Measurements from ENCODE around the gene SDCBP2.

SDCBP2 gene

GRCh38 chr20:1341561-1342265 lies 12.8 kb upstream of the SDCBP2 start:
- no peak for TF ChIP-seq CTCF (IDR thresholded peaks at IDR 0.05; ENCODE audit: control insufficient read depth, extremely low read depth, insufficient read depth)
- DNase-seq (ENCODE audit: low read depth): no peak
- no peak overlapping the region for H3K4me3 ChIP-seq (ENCODE audit: low read depth, low read length)

- no peak overlapping the region for H3K4me3 ChIP-seq (ENCODE audit: low read depth, low read length)
- no peak for TF ChIP-seq CTCF (IDR thresholded peaks at IDR 0.05; ENCODE audit: control insufficient read depth, extremely low read depth, insufficient read depth)
- no peak for DNase-seq (ENCODE audit: low read depth)
Measured at GRCh38 chr20:1338801-1339200, 9.9 kb upstream of the SDCBP2 start.

GRCh38 chr20:1338096-1338495 lies 9.2 kb upstream of the SDCBP2 start:
- no peak for DNase-seq (ENCODE audit: low read depth)
- no peak overlapping the region for H3K4me3 ChIP-seq (ENCODE audit: low read depth, low read length)
- TF ChIP-seq CTCF (IDR thresholded peaks at IDR 0.05; ENCODE audit: control insufficient read depth, extremely low read depth, insufficient read depth): no peak

GRCh38 chr20:1337441-1337840 lies 8.5 kb upstream of the SDCBP2 start:
- no peak overlapping the region for H3K4me3 ChIP-seq (ENCODE audit: low read depth, low read length)
- TF ChIP-seq CTCF (IDR thresholded peaks at IDR 0.05; ENCODE audit: control insufficient read depth, extremely low read depth, insufficient read depth): no peak
- DNase-seq (ENCODE audit: low read depth): no peak

GRCh38 chr20:1336699-1337367 lies 7.9 kb upstream of the SDCBP2 start:
- no peak overlapping the region for H3K4me3 ChIP-seq (ENCODE audit: low read depth, low read length)
- DNase-seq (ENCODE audit: low read depth): no peak
- TF ChIP-seq CTCF (IDR thresholded peaks at IDR 0.05; ENCODE audit: control insufficient read depth, extremely low read depth, insufficient read depth): no peak

- no peak for TF ChIP-seq CTCF (IDR thresholded peaks at IDR 0.05; ENCODE audit: control insufficient read depth, extremely low read depth, insufficient read depth)
- DNase-seq (ENCODE audit: low read depth): no peak
- H3K4me3 ChIP-seq (ENCODE audit: low read depth, low read length): no peak overlapping the region
Measured at GRCh38 chr20:1335961-1336698, 7.2 kb upstream of the SDCBP2 start.

All from LNCaP clone FGC (cell line).